Colon (tissue), 2 donors: Measurements from ENCODE around the gene NBPF19.
"Not testable (repeated sequence)": the region's sequence is repeated elsewhere in the genome, so short reads cannot be mapped to it uniquely, and the experiment has no call there.

Experiments
- FAIRE-seq: peaks from 2 replicates; lab custom pipeline; 2012; peaks lifted over from hg19 to GRCh38; lab: Jason Lieb, UNC
- donor health status: control.
- donor health status: control.

NBPF19 gene

GRCh38 chr1:149474745-149475144 is at the start of gene NBPF19:
TSS of gene NBPF19 (plus strand) at chr1:149475045. CDS start at chr1:149475933, 888 bp downstream.
- not testable (repeated sequence) for FAIRE-seq

GRCh38 chr1:149428317-149428716 is 46.5 kb upstream of the NBPF19 start:
- not testable (repeated sequence) for FAIRE-seq

- not testable (repeated sequence) for FAIRE-seq
Observed at GRCh38 chr1:149445451-149445850, 29.4 kb upstream of the NBPF19 start.

GRCh38 chr1:149452196-149452595 is 22.6 kb upstream of the NBPF19 start:
- FAIRE-seq = not testable (repeated sequence)

- FAIRE-seq = not testable (repeated sequence)
Observed at GRCh38 chr1:149452652-149453051, 22.2 kb upstream of the NBPF19 start.

- not testable (repeated sequence) for FAIRE-seq
Observed at GRCh38 chr1:149558350-149558825, 83.5 kb downstream of the NBPF19 start.

GRCh38 chr1:149561806-149562205 is 87.0 kb downstream of the NBPF19 start:
- not testable (repeated sequence) for FAIRE-seq

GRCh38 chr1:149565485-149565884 is 90.6 kb downstream of the NBPF19 start:
- FAIRE-seq = not testable (repeated sequence)

GRCh38 chr1:149572763-149573162 is 97.9 kb downstream of the NBPF19 start:
- FAIRE-seq = not testable (repeated sequence)

GRCh38 chr1:149585592-149585991 is 110.7 kb downstream of the NBPF19 start:
- not testable (repeated sequence) for FAIRE-seq
